Ishikawa (cell line): ENCODE measurements around the gene FOXJ2.

ENCODE experiments used
- CEBPB ChIP-seq: IDR thresholded peaks from 2 replicates; pipeline ENCODE4 v1.6.1; 2012
- CREB1 ChIP-seq: IDR thresholded peaks from 2 replicates; pipeline ENCODE4 v1.6.1; 2012; ENCODE audit warnings: low read depth
- EGR1 ChIP-seq: IDR thresholded peaks from 2 replicates; pipeline ENCODE4 v1.6.1; 2012
- EP300 ChIP-seq: IDR thresholded peaks from 2 replicates; pipeline ENCODE4 v1.6.1; 2012; ENCODE audit warnings: borderline replicate concordance
- FOXM1 ChIP-seq: IDR thresholded peaks from 2 replicates; pipeline ENCODE4 v1.6.1; 2012; ENCODE audit warnings: low read depth, borderline replicate concordance
- NFIC ChIP-seq: IDR thresholded peaks from 2 replicates; pipeline ENCODE4 v1.6.1; 2012
- RAD21 ChIP-seq: IDR thresholded peaks from 2 replicates; pipeline ENCODE4 v1.6.1; 2012; ENCODE audit warnings: low read depth
- TAF1 ChIP-seq: IDR thresholded peaks from 2 replicates; pipeline ENCODE4 v1.6.1; 2012; ENCODE audit warnings: low read depth, mild to moderate bottlenecking
- TCF12 ChIP-seq: IDR thresholded peaks from 2 replicates; pipeline ENCODE4 v1.6.1; 2012; ENCODE audit warnings: low read depth
- TEAD4 ChIP-seq: IDR thresholded peaks from 2 replicates; pipeline ENCODE4 v1.6.1; 2012
- YY1 ChIP-seq: IDR thresholded peaks from 2 replicates; pipeline ENCODE4 v1.6.1; 2012; ENCODE audit warnings: low read depth
- ZBTB7A ChIP-seq: IDR thresholded peaks from 2 replicates; pipeline ENCODE4 v1.6.1; 2012; ENCODE audit warnings: low read depth
- TF ChIP-seq, protein P1 (sequence below): IDR thresholded peaks from 2 replicates; pipeline ENCODE4 v1.6.1; 2012; ENCODE audit warnings: low read depth, mild to moderate bottlenecking
- TF ChIP-seq, protein P2 (sequence below): IDR thresholded peaks from 2 replicates; pipeline ENCODE4 v1.6.1; 2012
- TF ChIP-seq, protein P3 (sequence below): IDR thresholded peaks from 2 replicates; pipeline ENCODE4 v1.6.1; 2012

Gene FOXJ2

DNA sequence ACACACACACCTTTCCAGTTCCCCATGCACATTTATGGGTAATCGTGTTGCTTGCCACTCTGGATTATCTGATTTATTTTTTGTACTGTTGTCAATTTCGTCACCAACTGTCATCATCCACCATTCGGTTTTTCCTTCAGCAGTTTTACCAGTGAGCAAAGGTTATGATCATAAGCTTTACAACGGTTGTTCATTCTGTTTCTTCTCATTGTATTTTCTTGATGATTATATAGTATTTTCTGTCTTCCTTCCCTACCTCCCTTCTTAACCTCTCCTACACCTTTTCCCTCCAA lies 50.2 kb downstream of the FOXJ2 start:
- TF ChIP-seq EP300: no peak
- no peak for TF ChIP-seq CREB1
- TF ChIP-seq NFIC: no peak
- TF ChIP-seq TCF12: no peak

DNA sequence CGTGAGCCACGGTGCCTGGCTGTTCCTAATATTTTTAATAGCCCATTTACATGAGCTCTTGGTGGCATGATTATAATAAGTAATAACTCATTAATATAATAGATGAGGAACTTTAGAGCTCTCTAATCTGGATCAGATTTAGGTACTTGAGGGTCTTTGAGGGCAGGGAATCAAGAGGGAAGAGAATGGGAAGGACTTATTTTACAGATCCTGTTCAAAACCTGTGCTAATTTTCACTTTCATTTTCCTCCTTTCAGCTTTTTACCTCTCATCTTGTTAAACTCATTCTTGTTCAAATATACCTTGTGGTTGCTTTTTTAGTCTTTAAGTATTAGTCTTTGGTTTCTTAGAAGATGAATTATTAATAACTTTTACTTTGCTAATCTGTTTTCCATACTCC lies 55.1 kb downstream of the FOXJ2 start:
- no peak for TF ChIP-seq TAF1
- no peak for TF ChIP-seq TEAD4
- TF ChIP-seq, protein P1, sequence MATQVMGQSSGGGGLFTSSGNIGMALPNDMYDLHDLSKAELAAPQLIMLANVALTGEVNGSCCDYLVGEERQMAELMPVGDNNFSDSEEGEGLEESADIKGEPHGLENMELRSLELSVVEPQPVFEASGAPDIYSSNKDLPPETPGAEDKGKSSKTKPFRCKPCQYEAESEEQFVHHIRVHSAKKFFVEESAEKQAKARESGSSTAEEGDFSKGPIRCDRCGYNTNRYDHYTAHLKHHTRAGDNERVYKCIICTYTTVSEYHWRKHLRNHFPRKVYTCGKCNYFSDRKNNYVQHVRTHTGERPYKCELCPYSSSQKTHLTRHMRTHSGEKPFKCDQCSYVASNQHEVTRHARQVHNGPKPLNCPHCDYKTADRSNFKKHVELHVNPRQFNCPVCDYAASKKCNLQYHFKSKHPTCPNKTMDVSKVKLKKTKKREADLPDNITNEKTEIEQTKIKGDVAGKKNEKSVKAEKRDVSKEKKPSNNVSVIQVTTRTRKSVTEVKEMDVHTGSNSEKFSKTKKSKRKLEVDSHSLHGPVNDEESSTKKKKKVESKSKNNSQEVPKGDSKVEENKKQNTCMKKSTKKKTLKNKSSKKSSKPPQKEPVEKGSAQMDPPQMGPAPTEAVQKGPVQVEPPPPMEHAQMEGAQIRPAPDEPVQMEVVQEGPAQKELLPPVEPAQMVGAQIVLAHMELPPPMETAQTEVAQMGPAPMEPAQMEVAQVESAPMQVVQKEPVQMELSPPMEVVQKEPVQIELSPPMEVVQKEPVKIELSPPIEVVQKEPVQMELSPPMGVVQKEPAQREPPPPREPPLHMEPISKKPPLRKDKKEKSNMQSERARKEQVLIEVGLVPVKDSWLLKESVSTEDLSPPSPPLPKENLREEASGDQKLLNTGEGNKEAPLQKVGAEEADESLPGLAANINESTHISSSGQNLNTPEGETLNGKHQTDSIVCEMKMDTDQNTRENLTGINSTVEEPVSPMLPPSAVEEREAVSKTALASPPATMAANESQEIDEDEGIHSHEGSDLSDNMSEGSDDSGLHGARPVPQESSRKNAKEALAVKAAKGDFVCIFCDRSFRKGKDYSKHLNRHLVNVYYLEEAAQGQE: no peak
- no peak for TF ChIP-seq NFIC
- no peak for TF ChIP-seq CREB1
- no peak for TF ChIP-seq EP300
- TF ChIP-seq CEBPB: no peak
- TF ChIP-seq RAD21: no peak
- TF ChIP-seq YY1: no peak
- TF ChIP-seq, protein P2, sequence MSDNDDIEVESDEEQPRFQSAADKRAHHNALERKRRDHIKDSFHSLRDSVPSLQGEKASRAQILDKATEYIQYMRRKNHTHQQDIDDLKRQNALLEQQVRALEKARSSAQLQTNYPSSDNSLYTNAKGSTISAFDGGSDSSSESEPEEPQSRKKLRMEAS: no peak
- no peak for TF ChIP-seq EGR1
- no peak for TF ChIP-seq TCF12
- no peak for TF ChIP-seq ZBTB7A
- TF ChIP-seq FOXM1: no peak
- TF ChIP-seq, protein P3, sequence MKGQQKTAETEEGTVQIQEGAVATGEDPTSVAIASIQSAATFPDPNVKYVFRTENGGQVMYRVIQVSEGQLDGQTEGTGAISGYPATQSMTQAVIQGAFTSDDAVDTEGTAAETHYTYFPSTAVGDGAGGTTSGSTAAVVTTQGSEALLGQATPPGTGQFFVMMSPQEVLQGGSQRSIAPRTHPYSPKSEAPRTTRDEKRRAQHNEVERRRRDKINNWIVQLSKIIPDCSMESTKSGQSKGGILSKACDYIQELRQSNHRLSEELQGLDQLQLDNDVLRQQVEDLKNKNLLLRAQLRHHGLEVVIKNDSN: no peak

DNA sequence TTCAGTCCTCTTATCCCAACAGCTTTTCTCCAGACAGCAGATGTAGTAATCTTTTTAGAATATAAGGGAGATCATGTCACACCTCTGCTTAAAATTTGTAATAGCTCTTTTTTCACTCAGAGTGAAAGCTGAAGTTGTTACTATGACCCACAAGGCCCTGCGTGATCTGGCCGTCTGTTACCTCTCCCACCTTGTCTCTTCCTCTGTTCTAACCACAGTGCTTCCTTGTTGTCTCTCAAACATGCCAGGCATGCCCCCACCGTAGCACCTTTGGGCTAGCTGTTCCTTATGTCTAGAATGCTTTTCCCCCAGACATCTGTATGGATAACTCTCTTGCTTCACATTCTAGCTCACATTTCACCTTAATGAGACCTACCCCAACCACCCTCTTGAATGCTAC lies 56.1 kb downstream of the FOXJ2 start:
- TF ChIP-seq TEAD4 (no peak), EP300 (no peak), EGR1 (no peak), FOXM1 (no peak), YY1 (no peak)
- TF ChIP-seq, protein P3: no peak

DNA sequence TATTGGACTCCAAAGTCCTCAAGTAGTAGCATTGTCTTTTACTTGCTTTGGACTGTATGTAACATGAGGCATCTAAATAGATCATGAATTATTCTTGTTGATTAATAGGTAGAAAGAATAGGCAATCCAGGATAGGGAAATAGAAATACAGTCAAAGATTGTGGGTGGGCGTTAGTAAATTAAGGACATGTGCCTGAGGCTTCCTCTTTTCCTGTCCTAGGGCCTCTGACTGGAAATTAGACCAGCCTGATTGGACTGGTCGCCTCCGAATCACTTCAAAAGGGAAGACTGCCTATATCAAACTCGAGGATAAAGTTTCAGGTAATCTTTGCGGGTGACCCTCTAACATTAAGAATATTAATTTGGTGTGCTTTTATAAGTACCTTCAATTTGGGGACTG lies 57.2 kb downstream of the FOXJ2 start:
- TF ChIP-seq ZBTB7A (no peak), EGR1 (no peak), NFIC (no peak), TEAD4 (no peak), TCF12 (no peak), EP300 (no peak), YY1 (no peak), TAF1 (no peak), FOXM1 (no peak), RAD21 (no peak), CEBPB (no peak), CREB1 (no peak)
- TF ChIP-seq, protein P3: no peak
- TF ChIP-seq, protein P1: no peak
- TF ChIP-seq, protein P2: no peak

DNA sequence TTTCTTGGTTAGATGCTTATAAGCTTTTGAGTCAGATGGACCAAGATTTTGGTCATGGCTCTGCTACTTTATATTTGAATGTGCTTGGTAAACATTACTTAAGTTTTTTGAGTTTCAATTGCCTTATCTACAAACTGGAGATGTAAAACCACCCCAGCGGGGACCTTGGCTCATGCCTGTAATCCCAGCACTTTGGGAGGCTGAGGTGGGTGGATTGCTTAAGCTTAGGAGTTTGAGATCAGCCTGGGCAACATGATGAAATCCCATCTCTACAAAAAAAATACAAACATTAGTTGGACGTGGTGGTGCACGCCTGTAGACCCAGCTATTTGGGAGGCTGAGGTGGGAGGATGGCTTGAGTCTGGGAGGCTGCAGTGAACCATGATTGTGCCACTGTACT lies 60.8 kb downstream of the FOXJ2 start:
- TF ChIP-seq TEAD4 (no peak), ZBTB7A (no peak), CREB1 (no peak), EGR1 (no peak), FOXM1 (no peak)
- TF ChIP-seq, protein P2: no peak
- TF ChIP-seq, protein P3: no peak
